Central memory CD4-positive, alpha-beta T cell (primary cell): ENCODE measurements around the gene GJD3.
A peak's percentile ranks its signal among the peaks of the same experiment; 100 is the strongest.
"Not testable (repeated sequence)": the region's sequence is repeated elsewhere in the genome, so short reads cannot be mapped to it uniquely, and the experiment has no call there.

ENCODE experiments used
- DNase-seq: peaks from one replicate; pipeline ENCODE4 v3.0.0; 2022

GJD3 gene

GRCh38 chr17:40367728-40368127, 3.2 kb upstream of the GJD3 start:
- DNase-seq = not testable (repeated sequence)

- DNase-seq = no peak
These were observed 2.5 kb upstream of the GJD3 start for GRCh38 chr17:40366861-40367518.

- no peak for DNase-seq
These were observed 1.7 kb upstream of the GJD3 start for GRCh38 chr17:40366076-40366860.

- DNase-seq = no peak
These were observed 369 bp upstream of the GJD3 start for GRCh38 chr17:40364906-40365305.

GRCh38 chr17:40363111-40363827, 1.3 kb downstream of the GJD3 start:
- DNase-seq = no peak

GRCh38 chr17:40362696-40363110, 1.8 kb downstream of the GJD3 start:
- peak; percentile 70 for DNase-seq

GRCh38 chr17:40361925-40362695, 2.4 kb downstream of the GJD3 start:
- DNase-seq = no peak

GRCh38 chr17:40361063-40361924, 3.2 kb downstream of the GJD3 start:
- no peak for DNase-seq

- DNase-seq = no peak
These were observed 4.4 kb downstream of the GJD3 start for GRCh38 chr17:40360091-40360490.

GRCh38 chr17:40358323-40359038, 6.1 kb downstream of the GJD3 start:
- peak; percentile 79 for DNase-seq

- no peak for DNase-seq
These were observed 7.3 kb downstream of the GJD3 start for GRCh38 chr17:40356990-40357881.

- DNase-seq = no peak
These were observed 8.5 kb downstream of the GJD3 start for GRCh38 chr17:40355804-40356758.

- DNase-seq = peak; percentile 66
These were observed 9.3 kb downstream of the GJD3 start for GRCh38 chr17:40355123-40355803.

- no peak for DNase-seq
These were observed 10.1 kb downstream of the GJD3 start for GRCh38 chr17:40354221-40355122.

GRCh38 chr17:40352779-40353394, 11.7 kb downstream of the GJD3 start:
- DNase-seq = no peak

- DNase-seq = no peak
These were observed 12.2 kb downstream of the GJD3 start for GRCh38 chr17:40352237-40352778.
